Neural cell (in vitro differentiated cells): Measurements from ENCODE around the gene D2HGDH. TPM values are rescaled to one million over a fixed set of nuclear protein-coding genes. Genes with fewer than 3 reads are reported as not detected.

Experiments used
- H2AFZ ChIP-seq: fragments of 200-600, 300-800 bp; sonication (generic), shearing (Covaris generic); 2 replicates; pipeline ENCODE4 v1.6.0; 2014; ENCODE audit warnings: low read depth, mild to moderate bottlenecking, antibody characterized with exemption, low read length, moderate library complexity
- H3F3A ChIP-seq: fragments of 200-600 bp; shearing (Covaris generic); 2 replicates; pipeline ENCODE4 v1.6.1; 2016; ENCODE audit warnings: mild to moderate bottlenecking, moderate library complexity, mixed read lengths, antibody characterized with exemption, low read length; ENCODE audit not compliant: insufficient read depth, poor library complexity, severe bottlenecking
- H3K27ac ChIP-seq: fragments of 200-600, 300-800 bp; sonication (generic), shearing (Covaris generic); 2 replicates; pipeline ENCODE4 v1.5.1; 2014; ENCODE audit warnings: mild to moderate bottlenecking, low read length, moderate library complexity
- H3K27me3 ChIP-seq: fragments of 300-800, 200-600 bp; sonication (generic), shearing (Covaris generic); 2 replicates; pipeline ENCODE4 v1.6.0; 2014; ENCODE audit warnings: mild to moderate bottlenecking, low read depth, low read length, moderate library complexity; ENCODE audit not compliant: insufficient read depth
- H3K36me3 ChIP-seq: fragments of 300-800, 200-600 bp; sonication (generic), shearing (Covaris generic); 2 replicates; pipeline ENCODE4 v1.5.1; 2014; ENCODE audit warnings: mild to moderate bottlenecking, antibody characterized with exemption, low read length, moderate library complexity; ENCODE audit not compliant: insufficient read depth
- H3K4me2 ChIP-seq: fragments of 300-800, 200-600 bp; sonication (generic), shearing (Covaris generic); 2 replicates; pipeline ENCODE4 v1.6.0; 2014; ENCODE audit warnings: mild to moderate bottlenecking, low read length
- H3K4me3 ChIP-seq: fragments of 300-800, 200-600 bp; sonication (generic), shearing (Covaris generic); 2 replicates; pipeline ENCODE4 v1.5.1; 2014; ENCODE audit warnings: mild to moderate bottlenecking, low read length, moderate library complexity
- H3K79me2 ChIP-seq: fragments of 200-600 bp; shearing (Covaris generic); replicated peaks from 2 replicates; pipeline ENCODE4 v1.6.0; 2014; ENCODE audit warnings: mild to moderate bottlenecking, low read length, moderate library complexity; ENCODE audit not compliant: insufficient read depth
- H3K9ac ChIP-seq: fragments of 300-800, 200-600 bp; sonication (generic), shearing (Covaris generic); 2 replicates; pipeline ENCODE4 v1.6.1; 2016; ENCODE audit warnings: mild to moderate bottlenecking, low read length, mixed read lengths
- H3K9me2 ChIP-seq: fragments of 200-600 bp; shearing (Covaris generic); 2 replicates; pipeline ENCODE4 v1.6.1; 2016; ENCODE audit warnings: mild to moderate bottlenecking, low read length, mixed read lengths; ENCODE audit not compliant: insufficient read depth
- H3K9me3 ChIP-seq: fragments of 200-600, 300-800 bp; sonication (generic), shearing (Covaris generic); 2 replicates; pipeline ENCODE4 v1.6.1; 2016; ENCODE audit warnings: mild to moderate bottlenecking, mixed run types, low read length, moderate library complexity, mixed read lengths
- H4K20me1 ChIP-seq: fragments of 200-600 bp; shearing (Covaris generic); 2 replicates; pipeline ENCODE4 v1.6.1; 2016; ENCODE audit warnings: mild to moderate bottlenecking, mixed run types; ENCODE audit not compliant: insufficient read depth
- CTCF ChIP-seq: fragments of 450-650 bp; IDR thresholded peaks from 2 replicates; pipeline ENCODE4 v1.5.1; 2014; ENCODE audit warnings: antibody characterized with exemption, mild to moderate bottlenecking, moderate library complexity; ENCODE audit not compliant: poor library complexity, severe bottlenecking
- EP300 ChIP-seq: fragments of 450-650 bp; conservative IDR thresholded peaks from 2 replicates; pipeline ENCODE4 v1.6.1; 2014; ENCODE audit warnings: antibody characterized with exemption, mild to moderate bottlenecking, moderate library complexity; ENCODE audit not compliant: poor library complexity, severe bottlenecking
- EZH2 ChIP-seq: fragments of 200-600, 300-800 bp; shearing (Covaris generic), sonication (generic); IDR thresholded peaks from 2 replicates; pipeline ENCODE4 v1.6.1; 2014; ENCODE audit warnings: antibody characterized with exemption, low read length, borderline replicate concordance, mild to moderate bottlenecking; ENCODE audit not compliant: insufficient read depth, poor library complexity, severe bottlenecking
- MXI1 ChIP-seq: fragments of 450-650 bp; conservative IDR thresholded peaks from 2 replicates; pipeline ENCODE4 v1.6.1; 2014; ENCODE audit warnings: antibody characterized with exemption, mild to moderate bottlenecking; ENCODE audit not compliant: poor library complexity, severe bottlenecking
- POLR2AphosphoS5 ChIP-seq: IDR thresholded peaks from 2 replicates; pipeline ENCODE4 v1.6.1; 2012
- RAD21 ChIP-seq: fragments of 450-650 bp; conservative IDR thresholded peaks from 2 replicates; pipeline ENCODE4 v1.6.1; 2014; ENCODE audit warnings: antibody characterized with exemption, mild to moderate bottlenecking, moderate library complexity
- SMC3 ChIP-seq: fragments of 450-650 bp; conservative IDR thresholded peaks from 2 replicates; pipeline ENCODE4 v1.6.1; 2014; ENCODE audit warnings: antibody characterized with exemption, mild to moderate bottlenecking, moderate library complexity; ENCODE audit not compliant: poor library complexity
- TAF1 ChIP-seq: IDR thresholded peaks from 2 replicates; pipeline ENCODE4 v1.6.1; 2012; ENCODE audit warnings: low read depth
- polyA plus RNA-seq: library from polyadenylated mRNA; depleted of rRNA; stranded (reverse); fragments of >200 nt; gene quantifications from 2 replicates; pipeline ENCODE4 v1.2.3, GENCODE V29; 2014
- TF ChIP-seq, protein P1 (sequence below): IDR thresholded peaks from 2 replicates; pipeline ENCODE4 v1.6.1; 2012; ENCODE audit warnings: borderline replicate concordance

D2HGDH gene
- polyA plus RNA-seq, 1 donor from 2014 or later = 12.6 TPM

- Histone ChIP-seq H3K79me2 (peaks cover 8% of the 10 kb centered on the region), H3K9ac (peak overlapping the region; percentile 69), H3F3A (no peaks in the 10 kb centered on the region), H3K9me2 (no peaks in the 10 kb centered on the region), H3K9me3 (no peaks in the 10 kb centered on the region), H3K27ac (peak overlapping the region; percentile 39), H3K4me3 (peak overlapping the region; percentile 82), H2AFZ (peak overlapping the region; percentile 52), H3K4me2 (peak overlapping the region; percentile 69), H3K27me3 (no peaks in the 10 kb centered on the region), H4K20me1 (no peaks in the 10 kb centered on the region), H3K36me3 (no peaks in the 10 kb centered on the region)
- no peak for TF ChIP-seq SMC3
- no peak for TF ChIP-seq MXI1
- no peak for TF ChIP-seq EZH2
- TF ChIP-seq TAF1 = no peak
- TF ChIP-seq, protein P1, sequence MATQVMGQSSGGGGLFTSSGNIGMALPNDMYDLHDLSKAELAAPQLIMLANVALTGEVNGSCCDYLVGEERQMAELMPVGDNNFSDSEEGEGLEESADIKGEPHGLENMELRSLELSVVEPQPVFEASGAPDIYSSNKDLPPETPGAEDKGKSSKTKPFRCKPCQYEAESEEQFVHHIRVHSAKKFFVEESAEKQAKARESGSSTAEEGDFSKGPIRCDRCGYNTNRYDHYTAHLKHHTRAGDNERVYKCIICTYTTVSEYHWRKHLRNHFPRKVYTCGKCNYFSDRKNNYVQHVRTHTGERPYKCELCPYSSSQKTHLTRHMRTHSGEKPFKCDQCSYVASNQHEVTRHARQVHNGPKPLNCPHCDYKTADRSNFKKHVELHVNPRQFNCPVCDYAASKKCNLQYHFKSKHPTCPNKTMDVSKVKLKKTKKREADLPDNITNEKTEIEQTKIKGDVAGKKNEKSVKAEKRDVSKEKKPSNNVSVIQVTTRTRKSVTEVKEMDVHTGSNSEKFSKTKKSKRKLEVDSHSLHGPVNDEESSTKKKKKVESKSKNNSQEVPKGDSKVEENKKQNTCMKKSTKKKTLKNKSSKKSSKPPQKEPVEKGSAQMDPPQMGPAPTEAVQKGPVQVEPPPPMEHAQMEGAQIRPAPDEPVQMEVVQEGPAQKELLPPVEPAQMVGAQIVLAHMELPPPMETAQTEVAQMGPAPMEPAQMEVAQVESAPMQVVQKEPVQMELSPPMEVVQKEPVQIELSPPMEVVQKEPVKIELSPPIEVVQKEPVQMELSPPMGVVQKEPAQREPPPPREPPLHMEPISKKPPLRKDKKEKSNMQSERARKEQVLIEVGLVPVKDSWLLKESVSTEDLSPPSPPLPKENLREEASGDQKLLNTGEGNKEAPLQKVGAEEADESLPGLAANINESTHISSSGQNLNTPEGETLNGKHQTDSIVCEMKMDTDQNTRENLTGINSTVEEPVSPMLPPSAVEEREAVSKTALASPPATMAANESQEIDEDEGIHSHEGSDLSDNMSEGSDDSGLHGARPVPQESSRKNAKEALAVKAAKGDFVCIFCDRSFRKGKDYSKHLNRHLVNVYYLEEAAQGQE = no peak
- TF ChIP-seq POLR2AphosphoS5 = no peak
- TF ChIP-seq RAD21 = no peak
- TF ChIP-seq CTCF = no peak
- TF ChIP-seq EP300 = no peak
Observed at GRCh38 chr2:241703032-241703604, 31.3 kb upstream of the D2HGDH start.

GRCh38 chr2:241706537-241706936, 27.9 kb upstream of the D2HGDH start:
- no peak overlapping the region for H3K4me2 ChIP-seq
- H3K9ac ChIP-seq = no peak overlapping the region
- H3K9me3 ChIP-seq = no peaks in the 10 kb centered on the region
- H3K36me3 ChIP-seq = no peaks in the 10 kb centered on the region
- no peak overlapping the region for H3K4me3 ChIP-seq
- no peaks in the 10 kb centered on the region for H3F3A ChIP-seq
- H3K79me2 ChIP-seq = peaks cover 8% of the 10 kb centered on the region
- TF ChIP-seq EZH2 (no peak), SMC3 (no peak), EP300 (no peak), TAF1 (no peak), MXI1 (no peak), POLR2AphosphoS5 (no peak), CTCF (no peak), RAD21 (no peak)
- TF ChIP-seq, protein P1 = no peak
- no peak overlapping the region for H2AFZ ChIP-seq
- no peaks in the 10 kb centered on the region for H4K20me1 ChIP-seq
- no peaks in the 10 kb centered on the region for H3K27me3 ChIP-seq
- no peak overlapping the region for H3K27ac ChIP-seq
- H3K9me2 ChIP-seq = no peaks in the 10 kb centered on the region
